Gastrocnemius medialis (tissue), 4 donors: ENCODE measurements around the gene PCDHA7.

Source experiments
- CTCF ChIP-seq, 5 experiments: fragments of 450-650 bp in 3 of 5; fragments of 200-600 bp in 2 of 5; sonication (generic) in 2 of 5; IDR thresholded peaks in 4 of 5; conservative IDR thresholded peaks in 1 of 5; 1 replicate in 4 of 5; 2 replicates in 1 of 5; pipeline ENCODE4 v1.5.1; 2016 to 2019; ENCODE audit warnings: antibody characterized with exemption in 5 of 5, mild to moderate bottlenecking in 3 of 5, moderate library complexity in 3 of 5
- POLR2A ChIP-seq, 2 donors: fragments of 450-650 bp; IDR thresholded peaks; one replicate each; pipeline ENCODE4 v1.6.1; 2017; ENCODE audit warnings: antibody characterized with exemption in 2 of 2, mild to moderate bottlenecking in 2 of 2, moderate library complexity in 2 of 2

- TF ChIP-seq CTCF (IDR thresholded peaks at IDR 0.05 in 4 of 5, conservative IDR thresholded peaks at IDR 0.05 in 1 of 5) = no peak
- no peak for TF ChIP-seq POLR2A (IDR thresholded peaks at IDR 0.05)
Measured at GRCh38 chr5:140823475-140823874, 10.6 kb upstream of the PCDHA7 start.
